Stimulated activated CD8-positive, alpha-beta memory T cell treated with anti-CD3 and anti-CD28 coated beads, Interleukin-15, amount 100 ng/mL, for 48 hours (primary cell): Measurements from ENCODE around the gene HLA-DQB1.

Experiments
- DNase-seq, 2 donors: peaks; one replicate each; pipeline ENCODE4 v3.0.0-alpha.2; 2020; ENCODE audit warnings: low read depth in 2 of 2

The HLA-DQB1 gene

GRCh38 chr6:32627249-32627648, 39.2 kb downstream of the HLA-DQB1 start:
- DNase-seq, result no peak

GRCh38 chr6:32625137-32625536, 41.3 kb downstream of the HLA-DQB1 start:
- DNase-seq, result no peak

- DNase-seq, result no peak
These were observed 41.9 kb downstream of the HLA-DQB1 start for GRCh38 chr6:32624565-32624964.

GRCh38 chr6:32623693-32624092, 42.8 kb downstream of the HLA-DQB1 start:
- no peak for DNase-seq

- DNase-seq, result peak in 1 of 2 donors; percentile 36
These were observed 43.7 kb downstream of the HLA-DQB1 start for GRCh38 chr6:32622545-32623401.

GRCh38 chr6:32621372-32621771, 45.1 kb downstream of the HLA-DQB1 start:
- no peak for DNase-seq

GRCh38 chr6:32617751-32618150, 48.7 kb downstream of the HLA-DQB1 start:
- DNase-seq, result no peak

GRCh38 chr6:32615885-32616532, 50.4 kb downstream of the HLA-DQB1 start:
- DNase-seq, result no peak

GRCh38 chr6:32614366-32615081, 51.9 kb downstream of the HLA-DQB1 start:
- DNase-seq, result no peak

GRCh38 chr6:32613475-32613874, 53.0 kb downstream of the HLA-DQB1 start:
- DNase-seq, result no peak

GRCh38 chr6:32610682-32611296, 55.7 kb downstream of the HLA-DQB1 start:
- no peak for DNase-seq

GRCh38 chr6:32609731-32610640, 56.5 kb downstream of the HLA-DQB1 start:
- DNase-seq, result peak in 1 of 2 donors; percentile 10
